GM18508 (cell line): ENCODE data around the gene ANKRD22.

Source experiments
- ATAC-seq: cut with Tn5 transposase; IDR thresholded peaks from one replicate; pipeline ENCODE4 v1.9.1; 2021; ENCODE audit warnings: moderate number of reproducible peaks; ENCODE audit not compliant: insufficient read depth, unreplicated experiment

Gene ANKRD22

GRCh38 chr10:88879534-88880281 lies 28.1 kb upstream of the ANKRD22 start, which contains the start of gene STAMBPL1:
STAMBPL1 (plus strand) TSS chr10:88880245; CDS start chr10:88901709, 21,464 bp downstream.
- ATAC-seq, result peak; percentile 23

- no peak for ATAC-seq
Observed at GRCh38 chr10:88877298-88877697, 25.7 kb upstream of the ANKRD22 start.

- ATAC-seq, result no peak
Observed at GRCh38 chr10:88875081-88875480, 23.4 kb upstream of the ANKRD22 start.

GRCh38 chr10:88874281-88874680 lies 22.6 kb upstream of the ANKRD22 start:
- ATAC-seq, result no peak

GRCh38 chr10:88873757-88874156 lies 22.1 kb upstream of the ANKRD22 start:
- ATAC-seq, result no peak

GRCh38 chr10:88870089-88870488 lies 18.4 kb upstream of the ANKRD22 start:
- no peak for ATAC-seq

GRCh38 chr10:88866454-88866853 lies 14.8 kb upstream of the ANKRD22 start:
- ATAC-seq, result no peak

- ATAC-seq, result no peak
Observed at GRCh38 chr10:88865281-88865876, 13.7 kb upstream of the ANKRD22 start.

- ATAC-seq, result no peak
Observed at GRCh38 chr10:88861036-88861435, 9.4 kb upstream of the ANKRD22 start.

- no peak for ATAC-seq
Observed at GRCh38 chr10:88858491-88858890, 6.8 kb upstream of the ANKRD22 start.

GRCh38 chr10:88857831-88858230 lies 6.2 kb upstream of the ANKRD22 start:
- no peak for ATAC-seq

GRCh38 chr10:88854684-88855083 lies 3.0 kb upstream of the ANKRD22 start:
- no peak for ATAC-seq

GRCh38 chr10:88853155-88853881 lies 1.7 kb upstream of the ANKRD22 start:
- ATAC-seq, result no peak

GRCh38 chr10:88852327-88852726 lies 683 bp upstream of the ANKRD22 start:
- ATAC-seq, result no peak

- no peak for ATAC-seq
Observed at GRCh38 chr10:88850712-88851111, 932 bp downstream of the ANKRD22 start.

GRCh38 chr10:88849234-88849633 lies 2.4 kb downstream of the ANKRD22 start:
- no peak for ATAC-seq

- no peak for ATAC-seq
Observed at GRCh38 chr10:88848499-88848898, 3.1 kb downstream of the ANKRD22 start.

GRCh38 chr10:88843171-88843570 lies 8.5 kb downstream of the ANKRD22 start:
- ATAC-seq, result no peak

- no peak for ATAC-seq
Observed at GRCh38 chr10:88841316-88842111, 10.1 kb downstream of the ANKRD22 start.

GRCh38 chr10:88840881-88841280 lies 10.8 kb downstream of the ANKRD22 start:
- no peak for ATAC-seq
